Mucosa of rectum (tissue), 2 donors: ENCODE data around the gene GLB1L2.

Source experiments
- H3K27ac ChIP-seq, 2 donors: one replicate each; pipeline ENCODE4 v1.7.0; 2013; ENCODE audit warnings: inconsistent platforms in 2 of 2, low read depth in 2 of 2, low read length in 2 of 2
- H3K27me3 ChIP-seq, 2 donors: one replicate each; pipeline ENCODE4 v1.7.0; 2013; ENCODE audit warnings: low read length in 2 of 2; ENCODE audit not compliant: control insufficient read depth in 2 of 2, insufficient read depth in 2 of 2
- H3K36me3 ChIP-seq, 2 donors: one replicate each; pipeline ENCODE4 v1.7.0; 2013; ENCODE audit warnings: low read length in 2 of 2; ENCODE audit not compliant: control insufficient read depth in 2 of 2, insufficient read depth in 2 of 2
- H3K4me1 ChIP-seq, 2 donors: one replicate each; pipeline ENCODE4 v1.7.0; 2013; ENCODE audit warnings: low read length in 2 of 2, mild to moderate bottlenecking in 1 of 2; ENCODE audit not compliant: control insufficient read depth in 2 of 2, insufficient read depth in 2 of 2
- H3K4me3 ChIP-seq, 2 donors: one replicate each; pipeline ENCODE4 v1.7.0; 2013; ENCODE audit warnings: low read length in 2 of 2
- H3K9ac ChIP-seq, 2 donors: one replicate each; pipeline ENCODE4 v1.7.0; 2013; ENCODE audit warnings: low read length in 2 of 2, low read depth in 1 of 2, mild to moderate bottlenecking in 1 of 2
- H3K9me3 ChIP-seq, 2 donors: one replicate each; pipeline ENCODE4 v1.7.0; 2013; ENCODE audit warnings: low read length in 2 of 2; ENCODE audit not compliant: control insufficient read depth in 2 of 2
- donor health status: healthy.
- donor health status: Normal muscosa, but diverticular disease.

GLB1L2 gene

DNA sequence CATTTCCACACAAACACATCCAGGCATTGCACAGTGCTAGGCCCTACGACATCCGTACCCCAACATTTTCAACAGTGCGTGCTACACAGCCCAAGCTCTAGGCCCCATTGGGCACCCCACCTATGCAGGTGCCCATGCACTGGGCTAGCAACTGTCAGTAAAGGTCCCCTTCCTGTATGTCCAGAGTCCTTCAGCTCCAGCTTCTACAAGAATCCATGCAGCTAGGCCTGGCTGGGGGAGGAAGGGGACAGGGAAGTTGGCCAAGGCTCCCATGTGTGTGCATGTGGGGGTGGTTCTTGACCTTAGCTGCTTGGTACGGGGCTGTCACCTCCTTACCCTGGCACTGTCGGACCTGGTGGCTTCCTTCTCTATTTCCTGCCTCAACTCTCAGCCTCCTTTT is 79.0 kb downstream of the GLB1L2 start:
- H3K9ac ChIP-seq: no peak overlapping the region
- no peaks in the 10 kb centered on the region for H3K36me3 ChIP-seq
- H3K4me1 ChIP-seq: peaks cover 0 to 4% of the 10 kb centered on the region in 2 donors
- no peak overlapping the region for H3K27ac ChIP-seq
- H3K9me3 ChIP-seq: no peaks in the 10 kb centered on the region
- no peak overlapping the region for H3K4me3 ChIP-seq
- peaks cover 33 to 45% of the 10 kb centered on the region in 2 donors for H3K27me3 ChIP-seq

DNA sequence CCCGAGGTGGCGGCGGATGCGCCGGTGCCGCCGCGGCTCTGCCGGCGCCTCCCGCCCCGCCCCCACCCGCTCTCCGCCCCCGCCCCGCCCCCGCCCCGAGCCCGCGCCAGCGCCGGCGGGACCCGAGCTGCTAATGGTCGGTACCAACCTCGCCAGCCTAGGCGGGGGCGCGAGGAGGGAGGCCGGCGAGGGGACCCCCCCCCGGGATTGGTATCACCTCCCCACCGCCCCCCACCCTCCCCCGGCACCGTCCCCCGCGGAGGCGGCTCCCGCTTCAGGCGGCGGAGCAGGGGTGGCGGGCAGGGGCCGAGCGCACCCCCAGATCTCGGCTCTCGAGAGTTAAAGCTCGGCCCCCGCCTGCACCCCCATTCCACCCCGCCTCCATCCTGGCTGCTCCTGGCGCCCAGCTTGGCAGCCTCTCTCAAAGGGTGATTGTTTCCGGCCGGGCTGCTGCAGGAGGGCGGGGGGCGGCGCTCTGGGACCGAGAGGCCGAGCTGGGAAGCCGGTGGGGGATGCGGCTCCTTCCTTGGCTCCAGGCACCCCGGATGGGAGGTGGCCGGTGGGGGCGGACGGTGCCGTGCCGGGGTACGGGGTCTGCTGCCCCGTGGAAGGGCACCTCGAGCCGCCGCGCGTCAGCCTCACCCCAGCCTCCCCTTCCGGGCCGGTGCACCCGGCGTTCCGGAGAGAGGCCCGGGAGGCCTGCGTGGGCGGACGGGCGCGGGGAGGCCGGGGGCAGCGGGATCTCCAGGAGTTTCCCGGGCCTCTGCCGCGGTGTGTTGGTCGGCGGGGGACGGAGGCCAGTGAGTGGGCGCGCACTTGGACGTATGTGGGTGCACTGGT is 80.6 kb downstream of the GLB1L2 start, which contains the start of gene B3GAT1:
Gene B3GAT1 (minus strand): TSS at position 40 of the 840 bp plus-strand sequence. CDS start 24,583 bp downstream, outside the sequence.
- Histone ChIP-seq H3K27me3 (peaks cover 37 to 52% of the 10 kb centered on the region in 2 donors), H3K36me3 (no peaks in the 10 kb centered on the region), H3K27ac (no peak within 1 kb of the TSS), H3K4me1 (peaks cover 0 to 4% of the 10 kb centered on the region in 2 donors), H3K9me3 (no peaks in the 10 kb centered on the region), H3K4me3 (no peak within 1 kb of the TSS), H3K9ac (no peak within 1 kb of the TSS)

DNA sequence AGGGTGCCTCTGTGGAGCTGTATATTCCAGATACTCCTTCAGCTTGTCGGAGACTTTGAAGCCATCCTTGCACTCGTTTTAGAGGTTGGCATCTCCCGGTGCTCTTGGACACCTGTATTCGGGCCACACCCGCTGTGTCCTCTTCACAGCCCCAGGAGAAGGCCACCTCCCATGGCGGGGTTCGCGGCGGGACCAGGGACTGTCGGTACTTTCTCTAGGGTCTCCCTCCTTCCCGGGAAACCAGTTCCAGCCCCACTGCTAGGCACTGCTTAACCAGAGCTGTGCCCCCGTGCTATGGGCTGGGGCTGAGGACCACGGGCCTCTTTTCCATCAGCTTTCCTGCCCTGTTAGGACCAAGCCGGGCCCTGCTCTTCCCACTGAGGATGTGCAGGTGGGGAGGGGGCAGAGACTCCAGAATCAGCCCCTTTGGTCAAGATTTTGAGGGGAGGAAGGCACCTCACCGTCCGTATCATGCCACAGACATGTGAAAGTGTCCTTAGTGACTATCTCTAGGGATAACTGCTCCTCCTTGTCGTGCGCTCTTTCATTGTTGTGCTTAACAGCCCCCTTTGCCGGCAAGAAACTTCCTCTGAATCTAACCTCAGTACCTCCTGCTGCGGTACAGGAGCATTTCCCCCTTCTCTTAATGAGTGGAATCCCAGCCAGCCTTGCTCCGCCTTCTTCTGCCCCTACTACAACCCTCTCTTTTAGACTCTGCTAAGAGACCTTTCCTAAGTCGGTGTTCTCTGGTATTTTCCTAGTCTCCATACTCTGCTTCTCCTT is 81.4 kb downstream of the GLB1L2 start:
- H3K4me3 ChIP-seq: no peak overlapping the region
- peaks cover 37 to 52% of the 10 kb centered on the region in 2 donors for H3K27me3 ChIP-seq
- H3K9ac ChIP-seq: no peak overlapping the region
- no peaks in the 10 kb centered on the region for H3K36me3 ChIP-seq
- no peak overlapping the region for H3K27ac ChIP-seq
- H3K9me3 ChIP-seq: no peaks in the 10 kb centered on the region
- peaks cover 0 to 4% of the 10 kb centered on the region in 2 donors for H3K4me1 ChIP-seq

DNA sequence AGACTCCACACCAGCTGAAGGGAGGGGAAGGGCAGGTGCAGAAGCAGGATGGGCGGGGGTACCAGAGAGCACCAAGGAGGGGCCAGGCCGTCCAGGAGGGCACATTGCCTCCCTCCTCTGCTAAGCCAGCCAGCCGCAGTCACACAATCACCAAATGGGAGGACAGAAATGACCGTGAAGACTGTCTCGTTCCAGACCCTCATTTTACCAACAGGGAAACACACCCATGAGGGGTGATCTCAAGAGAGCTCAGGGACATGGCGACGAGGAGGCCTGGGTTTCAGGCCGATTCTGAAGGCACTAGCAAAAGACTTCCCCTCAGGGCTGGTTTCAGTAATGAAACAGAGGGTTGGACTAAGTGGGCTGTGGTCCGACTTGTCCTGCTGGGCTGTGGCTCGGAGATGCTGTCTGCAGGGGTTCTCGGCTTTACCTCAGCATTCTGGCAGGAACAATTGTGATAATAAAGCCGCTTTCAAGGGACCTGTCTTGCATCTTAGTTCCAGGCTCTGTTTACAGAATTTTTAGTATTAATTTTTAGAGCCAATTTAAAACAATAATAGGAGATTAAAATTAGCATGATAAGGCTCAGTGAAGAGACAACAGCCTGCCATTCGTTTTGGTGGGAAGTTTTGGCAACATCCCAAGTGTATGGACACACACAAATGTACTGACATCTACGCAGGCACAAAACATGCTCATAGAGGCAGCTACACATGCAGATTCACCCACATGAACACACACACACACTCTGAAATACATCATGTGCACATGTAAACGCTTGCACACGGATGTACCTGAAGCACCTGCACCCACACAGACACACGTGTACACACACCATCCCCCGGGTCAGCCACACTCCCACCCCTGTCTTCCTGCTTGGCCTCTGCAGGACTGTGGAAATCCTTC is 82.3 kb downstream of the GLB1L2 start:
- H3K4me3 ChIP-seq: no peak overlapping the region
- H3K9ac ChIP-seq: no peak overlapping the region
- no peak overlapping the region for H3K27ac ChIP-seq
- peaks cover 39 to 48% of the 10 kb centered on the region in 2 donors for H3K27me3 ChIP-seq
- H3K9me3 ChIP-seq: no peaks in the 10 kb centered on the region
- H3K4me1 ChIP-seq: peaks cover 0 to 4% of the 10 kb centered on the region in 2 donors
- no peaks in the 10 kb centered on the region for H3K36me3 ChIP-seq

DNA sequence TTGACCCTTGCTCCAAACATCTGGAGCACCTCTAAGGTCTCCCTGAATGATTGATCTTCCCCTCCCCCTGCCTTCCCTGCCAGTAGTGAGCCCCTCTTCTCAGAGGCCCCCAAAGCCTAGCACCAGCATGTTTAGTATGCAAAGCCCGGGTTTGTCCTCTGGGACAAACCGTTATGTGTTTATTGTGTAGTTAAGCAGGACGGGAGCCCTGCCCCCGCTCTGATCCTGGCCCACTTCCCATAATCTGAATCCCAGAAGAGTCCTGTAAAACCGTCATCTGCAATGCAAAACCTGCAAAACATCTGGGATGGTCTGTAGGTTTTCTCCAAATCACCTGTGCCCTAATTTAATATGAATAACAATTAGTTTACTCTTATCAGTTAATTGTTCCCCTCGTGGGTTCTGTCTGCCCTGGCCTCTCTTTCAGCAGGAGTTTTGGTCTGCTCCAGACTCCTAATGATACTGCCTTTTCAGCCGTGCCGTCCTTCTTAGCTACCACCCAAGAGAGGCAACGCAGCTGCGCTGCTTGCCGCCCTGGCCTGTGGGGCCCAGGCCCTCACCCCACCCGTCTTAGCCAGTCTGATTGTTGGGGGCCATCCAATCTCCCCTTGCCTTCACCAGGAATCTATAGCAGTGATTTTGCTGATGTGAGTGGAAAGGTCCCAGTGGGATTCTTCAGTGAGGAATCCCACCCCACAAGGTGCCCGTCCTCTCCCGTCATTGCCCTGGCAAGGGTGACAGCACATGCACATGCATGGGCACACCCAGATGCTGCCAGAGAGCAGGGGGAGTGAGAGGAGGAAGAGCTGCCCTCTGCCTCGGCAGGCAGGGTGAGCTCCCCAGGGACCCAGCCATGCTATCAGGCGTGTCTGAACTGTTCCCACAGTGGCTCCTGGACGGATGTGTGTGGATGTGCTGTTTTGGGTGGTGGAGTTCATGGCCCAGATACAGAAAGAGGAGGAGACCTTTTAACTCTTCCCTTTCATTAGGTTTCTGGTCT is 83.3 kb downstream of the GLB1L2 start:
- no peaks in the 10 kb centered on the region for H3K36me3 ChIP-seq
- no peak overlapping the region for H3K9ac ChIP-seq
- H3K4me3 ChIP-seq: no peak overlapping the region
- peaks cover 0 to 4% of the 10 kb centered on the region in 2 donors for H3K4me1 ChIP-seq
- no peak overlapping the region for H3K27ac ChIP-seq
- peaks cover 37 to 39% of the 10 kb centered on the region in 2 donors for H3K27me3 ChIP-seq
- H3K9me3 ChIP-seq: no peaks in the 10 kb centered on the region

DNA sequence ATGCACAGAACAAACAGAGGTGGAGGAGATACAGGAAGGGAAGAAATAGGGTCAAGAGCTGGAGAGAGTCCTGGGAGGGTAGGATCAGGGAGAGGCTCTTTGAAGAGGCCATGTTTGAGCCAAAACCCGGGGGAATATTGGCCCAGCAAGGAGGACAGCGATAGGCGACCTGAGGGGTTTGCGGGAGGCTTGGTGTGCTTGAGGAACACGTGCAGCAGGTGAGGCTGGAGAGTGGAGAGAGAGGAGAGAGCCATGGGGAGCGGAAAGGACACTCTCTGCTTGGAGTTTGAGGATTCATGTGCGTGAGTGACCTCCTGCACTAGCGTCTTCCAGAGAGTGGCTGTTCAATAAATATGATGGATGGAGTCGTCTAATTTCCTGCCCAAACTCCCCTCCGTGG is 84.9 kb downstream of the GLB1L2 start:
- Histone ChIP-seq H3K27me3 (peaks cover 24 to 26% of the 10 kb centered on the region in 2 donors), H3K4me3 (no peak overlapping the region), H3K9ac (no peak overlapping the region), H3K36me3 (no peaks in the 10 kb centered on the region), H3K4me1 (no peaks in the 10 kb centered on the region), H3K27ac (no peak overlapping the region), H3K9me3 (no peaks in the 10 kb centered on the region)

DNA sequence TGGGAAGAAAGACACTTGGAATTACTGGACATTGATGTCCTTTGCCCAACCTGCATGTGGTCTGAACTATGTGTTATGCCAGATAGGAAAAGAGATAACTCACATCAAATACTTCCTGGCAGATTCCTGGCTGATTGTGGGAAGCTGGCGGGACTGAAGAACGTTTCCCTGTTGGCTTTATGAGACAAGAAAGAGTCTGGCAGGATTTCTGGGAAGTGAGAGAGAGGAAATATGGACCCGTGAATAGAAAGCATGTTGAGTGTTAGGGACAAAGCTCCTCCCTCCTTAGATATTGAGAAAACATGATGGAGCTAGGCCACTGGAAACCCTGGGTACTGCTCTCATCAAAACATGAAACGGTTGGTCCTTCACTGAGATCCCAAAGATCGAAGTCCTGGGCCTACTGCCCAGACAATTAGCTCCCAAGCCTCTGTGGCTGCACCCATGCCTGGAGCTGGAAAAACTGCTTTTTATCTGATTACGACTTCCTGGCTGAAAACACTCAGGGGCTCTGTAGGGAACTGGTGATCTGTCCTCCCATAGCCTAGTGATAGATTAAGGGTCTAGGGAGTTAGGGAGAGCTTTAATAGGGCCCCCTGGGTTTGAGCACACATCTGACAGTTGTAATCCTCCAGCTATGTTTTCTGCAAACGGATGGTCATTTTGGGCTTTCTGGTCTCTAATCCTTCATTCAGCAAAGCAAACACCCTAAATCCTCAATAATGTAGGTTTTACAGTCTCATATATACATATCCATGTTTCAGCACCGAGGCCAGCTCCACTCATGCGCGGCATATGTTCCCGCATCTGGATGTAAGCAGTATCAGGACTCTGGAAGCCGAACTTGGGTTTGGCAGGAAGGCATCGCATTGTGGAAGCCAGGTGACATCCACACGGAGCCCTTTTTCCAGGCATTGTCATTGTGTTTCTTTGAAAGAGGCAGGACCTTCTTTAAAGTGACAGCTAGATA is 86.4 kb downstream of the GLB1L2 start:
- no peaks in the 10 kb centered on the region for H3K4me1 ChIP-seq
- no peaks in the 10 kb centered on the region for H3K9me3 ChIP-seq
- H3K27ac ChIP-seq: no peak overlapping the region
- no peak overlapping the region for H3K9ac ChIP-seq
- H3K27me3 ChIP-seq: peaks cover 21 to 28% of the 10 kb centered on the region in 2 donors
- no peak overlapping the region for H3K4me3 ChIP-seq
- H3K36me3 ChIP-seq: no peaks in the 10 kb centered on the region

DNA sequence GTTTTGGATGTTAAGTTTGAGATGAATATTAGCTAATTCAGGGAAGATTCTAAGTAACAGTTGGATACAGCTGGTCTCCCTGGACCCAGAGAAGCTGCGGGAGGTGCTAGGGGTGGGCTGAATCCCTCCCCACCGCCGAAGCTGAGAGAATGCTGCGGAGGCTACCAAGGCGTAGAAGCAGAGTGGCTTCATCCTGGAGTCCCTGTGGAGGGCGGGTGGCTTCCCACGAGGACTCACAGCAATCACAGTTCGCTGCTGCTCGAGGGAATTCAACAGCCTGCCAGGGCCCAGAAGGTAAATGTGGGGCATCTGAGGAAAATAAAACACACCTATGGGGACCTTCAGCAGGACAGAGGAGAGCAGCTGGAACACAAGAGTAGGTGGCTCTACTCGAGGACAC is 91.3 kb downstream of the GLB1L2 start:
- no peaks in the 10 kb centered on the region for H3K4me1 ChIP-seq
- no peaks in the 10 kb centered on the region for H3K36me3 ChIP-seq
- no peak overlapping the region for H3K27ac ChIP-seq
- H3K9ac ChIP-seq: no peak overlapping the region
- no peaks in the 10 kb centered on the region for H3K9me3 ChIP-seq
- H3K27me3 ChIP-seq: peaks cover 5% of the 10 kb centered on the region in 2 donors
- H3K4me3 ChIP-seq: no peak overlapping the region
